K562 (cell line): ENCODE measurements around the gene FTH1. TPM values are rescaled to one million over a fixed set of nuclear protein-coding genes. Genes with fewer than 3 reads are reported as not detected.

ENCODE experiments used
- ATAC-seq: fragments of 200-7000 bp; cut with Tn5 transposase; 3 replicates; pipeline ENCODE4 v1.9.1; 2020; ENCODE audit warnings: moderate library complexity
- BruUV-seq: library from RNA; stranded (reverse); fragments of 400-500 nt; replicated peaks from 2 replicates; lab custom pipeline; 2021; lab: Mats Ljungman, UMichigan
- CTCF ChIA-PET: fragments of 300-600 bp; formaldehyde crosslinking; extraction: SDS; loops from one replicate; lab custom pipeline; 2021; ENCODE audit warnings: low intra/inter-chr PET ratio; lab: Yijun Ruan, JAX
- POLR2A ChIA-PET: fragments of 300-600, 350-650 bp; sonication (Branson Sonifier 250); formaldehyde crosslinking; extraction: SDS; loops from one replicate; lab custom pipeline; 2021; ENCODE audit warnings: antibody characterized with exemption, inconsistent platforms; lab: Yijun Ruan, JAX
- DNase-seq, 4 experiments: peaks; one replicate each; pipeline versions ENCODE4 v3.0.0 to v3.0.0-alpha.2; 2011 to 2018; ENCODE audit warnings: low spot score in 3 of 4, mixed read lengths in 3 of 4; ENCODE audit errors: extremely low read depth in 1 of 4
- FAIRE-seq: peaks from 2 replicates; lab custom pipeline; 2011; peaks lifted over from hg19 to GRCh38; lab: Jason Lieb, UNC
- H2AFZ ChIP-seq: 2 replicates; pipeline ENCODE4 v1.6.0; 2011; ENCODE audit warnings: low read depth, low read length, control low read depth, inconsistent platforms
- H3K27ac ChIP-seq: fragments of 200-600 bp; 3 replicates; pipeline ENCODE4 v1.8.0; 2011; ENCODE audit warnings: low read depth, mild to moderate bottlenecking, control low read depth, inconsistent platforms, low read length, moderate library complexity, mixed read lengths; ENCODE audit errors: extremely low read depth
- H3K27me3 ChIP-seq, 2 experiments: fragments of 300-600 bp in 1 of 2; 2 replicates in 1 of 2; 3 replicates in 1 of 2; pipeline versions ENCODE4 v1.6.0 to v1.8.0; 2011; ENCODE audit warnings: inconsistent platforms in 2 of 2, low read length in 2 of 2, mild to moderate bottlenecking in 1 of 2, mixed read lengths in 1 of 2, moderate library complexity in 1 of 2; ENCODE audit not compliant: control insufficient read depth in 2 of 2, insufficient read depth in 2 of 2
- H3K36me3 ChIP-seq: fragments of 300-600 bp; 3 replicates; pipeline ENCODE4 v1.8.0; 2011; ENCODE audit warnings: mild to moderate bottlenecking, low read length, inconsistent platforms; ENCODE audit not compliant: control insufficient read depth, insufficient read depth
- H3K4me1 ChIP-seq, 2 experiments: fragments of 200-600 bp in 1 of 2; replicated peaks in 1 of 2; 2 replicates in 1 of 2; 3 replicates in 1 of 2; pipeline versions ENCODE4 v1.5.1 to v1.8.0; 2011; ENCODE audit warnings: inconsistent platforms in 2 of 2, low read length in 2 of 2, mild to moderate bottlenecking in 1 of 2, mixed read lengths in 1 of 2, moderate library complexity in 1 of 2; ENCODE audit not compliant: control insufficient read depth in 2 of 2, insufficient read depth in 2 of 2
- H3K4me2 ChIP-seq: 2 replicates; pipeline ENCODE4 v1.6.1; 2011; ENCODE audit warnings: low read length, control low read depth, inconsistent platforms, mixed read lengths; ENCODE audit not compliant: insufficient read depth
- H3K4me3 ChIP-seq: fragments of 200-600 bp; sonication (generic), shearing (Covaris generic); 2 replicates; pipeline ENCODE4 v1.5.1; 2016; ENCODE audit warnings: control low read depth, inconsistent platforms
- H3K79me2 ChIP-seq: fragments of 200-600 bp; 3 replicates; pipeline ENCODE4 v1.8.0; 2011; ENCODE audit warnings: low read length, inconsistent platforms; ENCODE audit not compliant: control insufficient read depth, insufficient read depth
- H3K9ac ChIP-seq, 2 experiments: 2 replicates each; pipeline versions ENCODE4 v1.6.0 to v1.6.1; 2011; ENCODE audit warnings: low read depth in 2 of 2, low read length in 2 of 2, control low read depth in 1 of 2, inconsistent platforms in 1 of 2, mild to moderate bottlenecking in 1 of 2, mixed read lengths in 1 of 2; ENCODE audit not compliant: insufficient read depth in 1 of 2
- H3K9me1 ChIP-seq: one replicate; pipeline ENCODE4 v1.6.0; 2011; ENCODE audit warnings: inconsistent platforms, mild to moderate bottlenecking, low read length, moderate library complexity; ENCODE audit not compliant: control insufficient read depth, insufficient read depth
- H3K9me3 ChIP-seq: replicated peaks from 2 replicates; pipeline ENCODE4 v1.5.1; 2011; ENCODE audit warnings: low read depth, low read length, inconsistent platforms; ENCODE audit not compliant: control insufficient read depth, insufficient read depth
- H4K20me1 ChIP-seq: replicated peaks from 2 replicates; pipeline ENCODE4 v1.6.1; 2011; ENCODE audit warnings: low read length, inconsistent platforms, mixed read lengths; ENCODE audit not compliant: control insufficient read depth, insufficient read depth
- BCOR ChIP-seq: fragments of 450-650 bp; IDR thresholded peaks from 2 replicates; pipeline ENCODE4 v1.6.1; 2016
- JUN ChIP-seq, 2 experiments: sonication (generic) in 1 of 2; formaldehyde crosslinking in 1 of 2; IDR thresholded peaks; 2 replicates each; pipeline versions ENCODE4 v1.6.1 to v1.8.0; 2012 to 2022; ENCODE audit warnings: borderline replicate concordance in 2 of 2, mild to moderate bottlenecking in 2 of 2, improper control_type of control experiment in 1 of 2, low read depth in 1 of 2, low read length in 1 of 2, missing genetic modification reagents in 1 of 2
- L3MBTL2 ChIP-seq: fragments of 450-650 bp; IDR thresholded peaks from 2 replicates; pipeline ENCODE4 v1.6.1; 2016; ENCODE audit warnings: mild to moderate bottlenecking, moderate library complexity
- MYC ChIP-seq, 2 experiments: fragments of 250-450 bp in 1 of 2; sonication (Bioruptor Pico) in 1 of 2; IDR thresholded peaks; 2 replicates each; pipeline versions ENCODE4 v1.5.1 to v1.6.1; 2012 to 2021; ENCODE audit warnings: low read depth in 2 of 2, borderline replicate concordance in 1 of 2, improper control_type of control experiment in 1 of 2, low read length in 1 of 2, mild to moderate bottlenecking in 1 of 2, moderate library complexity in 1 of 2
- NFRKB ChIP-seq: fragments of 450-650 bp; IDR thresholded peaks from 2 replicates; pipeline ENCODE4 v1.6.1; 2016; ENCODE audit warnings: low read depth
- NFYB ChIP-seq: IDR thresholded peaks from 2 replicates; pipeline ENCODE4 v1.6.1; 2011; ENCODE audit warnings: mild to moderate bottlenecking, moderate library complexity; ENCODE audit not compliant: insufficient read length; ENCODE audit errors: extremely low read depth
- PCBP2 ChIP-seq: fragments of 200-400 bp; formaldehyde crosslinking; IDR thresholded peaks from 2 replicates; pipeline ENCODE4 v1.6.1; 2018; ENCODE audit warnings: low read length, low read depth, mild to moderate bottlenecking, moderate library complexity; ENCODE audit not compliant: poor library complexity, severe bottlenecking
- U2AF1 ChIP-seq: fragments of 200-400 bp; formaldehyde crosslinking; optimal IDR thresholded peaks from 2 replicates; pipeline ENCODE3; 2017; ENCODE audit warnings: mild to moderate bottlenecking, low read depth, low read length, moderate library complexity
- WGBS: fragments of 100-300 bp; shearing (Covaris generic); methylation state at CpG from one replicate; pipeline ENCODE4 v1.1.6; 2016; ENCODE audit warnings: low coverage, mixed read lengths; ENCODE audit not compliant: insufficient coverage; ENCODE audit errors: missing lambda C conversion rate; 5-methylcytosine and 5-hydroxymethylcytosine counted together
- in situ Hi-C: fragments of 300-500 bp; cut with MboI; formaldehyde crosslinking; loops from 4 replicates; pipeline ENCODE4 v1.15.0; 2018; ENCODE audit warnings: inconsistent platforms, mixed read lengths
- intact Hi-C: fragments of 100-400 bp; cut with micrococcal nuclease; formaldehyde crosslinking; loops from 2 replicates; pipeline ENCODE4 v1.14.2; 2022
- polyA plus RNA-seq, 8 experiments: library from polyadenylated mRNA; depleted of rRNA in 4 of 8; stranded (reverse) in 5 of 8; unstranded in 3 of 8; fragments of >200 nt; fragmentation: Nextera tagmentation in 2 of 8; fragmentation: Illumina TruSeq in 1 of 8; extraction: Ambion mirVana in 2 of 8; extraction: Trizol in 1 of 8; gene quantifications; 2 replicates each; pipeline versions ENCODE4 v1.2.1 to v1.2.3, GENCODE V29; 2011 to 2014; ENCODE audit warnings: inconsistent platforms in 1 of 8, missing spikeins in 1 of 8
- total RNA-seq, 7 experiments: library from RNA; depleted of rRNA in 6 of 7; stranded (reverse); fragments of >200 nt in 6 of 7; fragmentation: Illumina TruSeq in 2 of 7; extraction: Trizol in 2 of 7; gene quantifications; 2 replicates each; pipeline versions ENCODE4 v1.2.1 to v1.2.3, GENCODE V29; 2011 to 2021; ENCODE audit warnings: low replicate concordance in 1 of 7
- TF ChIP-seq, protein P1 (sequence below), 2 experiments: fragments of 450-650 bp in 1 of 2; sonication (generic) in 1 of 2; formaldehyde crosslinking; conservative IDR thresholded peaks; 2 replicates each; pipeline versions ENCODE4 v1.4.0 to v1.8.1; 2020 to 2022; ENCODE audit warnings: mild to moderate bottlenecking in 1 of 2, missing genetic modification reagents in 1 of 2

FTH1 gene
- total and polyA plus RNA-seq, 9 of the 15 experiments (the other 6 are each of a cell fraction or from before 2014, with no cell fraction given) = 370 to 3,146 (median 802) TPM

DNA sequence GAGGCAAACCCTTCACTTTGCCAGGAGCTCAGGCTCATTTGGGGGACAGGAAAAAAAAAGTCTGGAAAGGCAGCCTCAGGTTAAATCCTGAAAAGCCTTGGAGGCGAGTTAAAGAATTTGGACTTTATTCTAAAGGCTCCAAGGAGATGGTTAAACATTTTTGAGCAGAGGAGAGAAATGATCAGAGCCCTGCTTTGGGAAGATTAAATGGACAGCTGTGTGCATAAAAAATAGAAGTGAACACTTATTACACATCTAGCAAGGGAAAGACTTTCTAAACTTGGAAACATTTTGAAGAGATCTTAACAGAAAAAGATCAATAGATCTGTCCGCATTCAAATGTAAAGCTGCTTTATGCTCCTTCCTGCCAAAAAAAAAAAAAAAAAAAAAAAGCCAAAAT is 41.7 kb downstream of the FTH1 start:
- POLR2A ChIA-PET = interaction anchor here (0.7 to 3.6 kb wide), 4 partner anchors 18 to 46 kb away, joined by 3 to 17 read pairs (median 3); partner anchors contain the start of gene BEST1
- CTCF ChIA-PET = no interaction called here
- TF ChIP-seq, protein P1, sequence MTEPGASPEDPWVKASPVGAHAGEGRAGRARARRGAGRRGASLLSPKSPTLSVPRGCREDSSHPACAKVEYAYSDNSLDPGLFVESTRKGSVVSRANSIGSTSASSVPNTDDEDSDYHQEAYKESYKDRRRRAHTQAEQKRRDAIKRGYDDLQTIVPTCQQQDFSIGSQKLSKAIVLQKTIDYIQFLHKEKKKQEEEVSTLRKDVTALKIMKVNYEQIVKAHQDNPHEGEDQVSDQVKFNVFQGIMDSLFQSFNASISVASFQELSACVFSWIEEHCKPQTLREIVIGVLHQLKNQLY (CRISPR knock-in tag; conservative IDR thresholded peaks at IDR 0.05) = no peak
- TF ChIP-seq MYC (IDR thresholded peaks at IDR 0.05; ENCODE audit: low read depth, low read length) (no peak), MYC (CRISPR knock-in tag; IDR thresholded peaks at IDR 0.05; ENCODE audit: borderline replicate concordance, low read depth) (no peak), NFYB (no peak), PCBP2 (no peak), L3MBTL2 (no peak), BCOR (no peak), JUN (IDR thresholded peaks at IDR 0.05; ENCODE audit: borderline replicate concordance, low read depth, low read length) (no peak), JUN (CRISPR knock-in tag; IDR thresholded peaks at IDR 0.05; ENCODE audit: borderline replicate concordance) (no peak), NFRKB (no peak), U2AF1 (no peak)
- Histone ChIP-seq H3K36me3 (no peaks in the 10 kb centered on the region), H3K79me2 (no peaks in the 10 kb centered on the region), H3K4me1 (peaks cover 22 to 37% of the 10 kb centered on the region in 2 experiments), H3K4me2 (no peak overlapping the region), H3K9me1 (no peaks in the 10 kb centered on the region), H2AFZ (no peak overlapping the region), H3K9me3 (no peaks in the 10 kb centered on the region), H3K27me3 (no peaks in the 10 kb centered on the region), H3K4me3 (no peak overlapping the region), H3K9ac (no peak overlapping the region), H4K20me1 (no peaks in the 10 kb centered on the region), H3K27ac (no peak overlapping the region)
- ATAC-seq = no peak
- WGBS = 76% methylated on average over 2 of the region's 2 CpGs
- BruUV-seq = no TSS peak
- no peak for DNase-seq
- in situ Hi-C loops (no loop called here), intact Hi-C loops (no loop called here)
- FAIRE-seq = no peak
